COLO668 (cell line): Measurements from ENCODE around the gene FOSB.
"Not testable (repeated sequence)": the region's sequence is repeated elsewhere in the genome, so short reads cannot be mapped to it uniquely, and the experiment has no call there.

Experiments
- DNase-seq: peaks from one replicate; lab custom pipeline; 2025; ENCODE audit not compliant: unreplicated experiment; lab: John Stamatoyannopoulos, UW

The FOSB gene

GRCh38 chr19:45467456-45468158 lies at the start of gene FOSB:
TSS of gene FOSB (plus strand) at chr19:45467996. CDS start at chr19:45468587, 591 bp downstream.
- DNase-seq, result peak; percentile 95

DNA sequence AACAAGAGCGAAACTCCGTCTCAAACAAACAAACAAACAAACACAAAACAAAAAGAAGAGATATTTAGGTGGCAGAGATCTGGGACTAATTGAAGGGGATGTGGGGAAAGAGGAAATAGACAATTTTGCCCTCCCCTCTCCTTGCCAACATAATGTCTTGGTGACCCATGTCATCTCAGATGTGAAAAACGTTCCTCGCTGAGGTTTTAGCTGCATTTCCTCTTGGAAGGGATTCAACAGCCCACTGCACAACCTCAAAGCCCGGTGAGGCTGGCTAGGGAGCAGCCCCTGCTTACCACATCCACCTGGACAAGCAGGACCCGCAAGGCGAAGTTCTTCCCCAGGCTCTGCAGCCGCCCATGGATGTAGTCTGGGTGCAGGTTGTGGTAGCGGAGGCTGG lies 49.0 kb upstream of the FOSB start:
- no peak for DNase-seq

- no peak for DNase-seq
Observed at GRCh38 chr19:45419396-45419795, 48.4 kb upstream of the FOSB start.

- DNase-seq, result no peak
Observed at GRCh38 chr19:45419895-45420294, 47.9 kb upstream of the FOSB start.

- DNase-seq, result no peak
Observed at GRCh38 chr19:45420356-45420755, 47.4 kb upstream of the FOSB start.

DNA sequence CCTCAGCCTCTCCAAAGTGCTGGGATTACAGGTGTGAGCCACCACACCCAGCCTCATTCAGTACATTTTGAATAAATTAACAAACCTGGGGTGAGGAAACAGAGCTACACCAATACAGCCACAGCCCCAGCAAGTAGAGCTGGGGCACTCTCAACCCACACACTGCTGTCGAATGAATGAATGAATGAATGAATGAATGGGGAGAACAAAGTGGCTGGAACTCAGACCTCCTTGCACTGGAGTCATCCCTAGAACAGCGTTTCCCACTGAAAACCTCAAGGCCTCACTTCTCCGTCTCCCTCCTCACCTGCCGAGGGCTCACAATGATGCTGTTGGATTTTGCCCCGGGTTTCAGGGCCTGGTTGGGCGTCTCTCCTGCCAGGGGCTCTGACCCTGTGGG lies 46.9 kb upstream of the FOSB start:
- DNase-seq, result no peak

GRCh38 chr19:45421947-45422498 lies 45.8 kb upstream of the FOSB start:
- DNase-seq, result no peak

GRCh38 chr19:45423033-45423588 lies 44.7 kb upstream of the FOSB start:
- no peak for DNase-seq

DNA sequence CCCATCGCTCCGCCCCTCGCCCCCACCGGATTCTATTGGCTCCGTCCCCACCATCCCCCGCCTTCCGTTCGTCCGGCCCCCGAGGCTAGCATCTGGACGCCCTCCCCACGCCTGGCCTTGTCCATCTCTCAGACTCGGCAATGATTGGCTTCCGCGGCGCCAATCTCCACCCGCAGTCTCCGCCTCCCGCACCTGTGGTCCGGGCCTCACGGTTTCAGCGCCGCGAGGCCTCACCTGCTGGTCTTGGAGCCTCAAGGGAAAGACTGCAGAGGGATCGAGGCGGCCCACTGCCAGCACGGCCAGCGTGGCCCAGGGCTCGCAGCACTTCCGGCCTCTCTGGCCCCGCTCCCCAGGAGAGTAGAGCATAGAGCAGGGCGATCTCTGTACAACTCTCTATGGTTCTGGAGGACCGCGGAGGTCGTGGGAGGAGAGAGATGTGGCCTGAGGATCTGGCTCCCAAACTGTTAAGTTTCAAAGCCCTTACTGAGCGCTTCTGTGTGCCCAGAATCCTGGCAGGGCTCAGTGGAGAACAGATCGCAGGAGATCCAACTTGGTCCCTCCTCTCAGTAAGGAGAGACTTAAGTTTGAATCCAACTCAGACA lies 44.1 kb upstream of the FOSB start, which contains the start of gene ERCC1:
TSS of gene ERCC1 (minus strand) at position 329 of the 602 bp plus-strand sequence. CDS start 543 bp downstream, outside the sequence.
- DNase-seq, result peak; percentile 99

DNA sequence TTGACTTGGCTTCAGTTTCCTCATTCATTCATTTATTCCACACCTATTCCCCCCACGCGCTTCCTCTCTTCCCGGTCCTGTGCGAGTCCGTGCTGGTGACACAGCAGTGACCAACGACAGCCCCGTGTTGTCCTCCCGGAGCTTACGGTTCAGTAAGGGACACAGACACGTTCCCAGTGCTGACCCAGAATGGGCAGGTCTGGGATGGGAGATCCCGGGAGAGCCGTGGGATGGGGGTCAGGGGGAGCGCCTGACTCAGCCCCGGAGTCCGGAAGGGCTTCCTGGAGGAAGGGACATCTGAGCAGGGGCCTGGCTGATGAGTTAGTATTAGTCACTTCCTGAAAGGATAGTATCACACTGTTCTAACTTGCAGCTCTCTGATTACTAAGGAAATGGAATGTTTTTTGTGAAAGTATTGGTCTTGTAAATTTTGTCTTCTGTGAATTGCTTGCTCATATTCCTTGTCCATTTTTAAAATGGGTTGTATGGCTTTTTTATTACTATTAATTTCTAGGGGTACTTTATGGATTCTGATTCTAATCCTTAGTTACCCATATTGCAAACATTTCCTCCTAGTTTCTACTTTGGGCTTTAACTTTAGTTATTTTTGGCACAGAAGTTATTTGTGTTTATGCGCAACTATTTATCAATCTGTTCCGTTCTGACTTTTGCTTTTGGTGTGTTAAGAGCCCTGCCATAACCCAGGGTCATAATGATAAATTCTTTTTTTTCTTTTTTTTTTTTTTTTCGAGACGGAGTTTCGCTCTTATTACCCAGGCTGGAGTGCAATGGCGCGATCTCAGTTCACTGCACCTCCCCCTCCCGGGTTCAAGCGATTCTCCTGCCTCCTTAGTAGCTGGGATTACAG lies 43.4 kb upstream of the FOSB start:
- peak; percentile 64 for DNase-seq

DNA sequence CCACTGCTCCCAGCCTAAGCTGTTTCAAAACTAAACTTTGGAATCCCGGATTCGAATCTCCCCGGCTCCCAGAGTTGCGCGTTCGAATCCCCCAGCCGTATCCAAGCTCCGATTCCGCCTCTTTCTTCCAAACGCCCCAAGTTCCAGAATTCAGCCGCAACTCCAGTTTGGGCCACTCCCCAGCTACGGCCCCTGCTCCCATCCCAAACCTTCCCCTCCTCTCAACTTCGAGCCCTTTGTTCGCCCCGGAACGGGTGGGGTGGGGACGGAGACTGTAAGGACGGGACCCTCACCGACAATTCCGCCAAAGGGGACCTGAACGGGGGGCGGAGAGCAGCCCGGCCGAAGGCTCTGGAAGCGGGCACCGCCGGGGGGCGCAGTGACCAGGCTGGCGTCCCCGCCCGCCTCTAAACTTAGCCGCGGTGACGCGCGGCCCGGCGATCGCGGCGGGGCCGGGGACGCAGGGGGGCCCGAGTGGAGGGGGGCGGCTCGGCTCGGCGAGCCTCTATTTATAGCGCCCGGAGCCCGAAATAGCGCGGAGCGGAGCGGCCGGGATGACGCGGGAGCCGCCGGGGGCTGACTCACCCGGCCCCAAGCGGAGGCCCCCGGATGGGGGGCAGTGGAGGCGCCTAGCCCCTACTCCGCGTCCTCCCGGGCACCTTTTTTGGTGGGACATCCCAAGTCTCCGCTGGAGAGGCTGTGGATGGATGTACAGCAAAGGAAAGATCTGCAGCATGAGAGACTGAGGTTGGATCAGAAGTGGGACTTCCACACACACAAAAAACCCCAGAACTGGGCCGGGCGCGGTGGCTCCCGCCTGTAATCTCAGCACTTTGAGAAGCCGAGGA lies 39.2 kb upstream of the FOSB start:
- DNase-seq, result no peak

DNA sequence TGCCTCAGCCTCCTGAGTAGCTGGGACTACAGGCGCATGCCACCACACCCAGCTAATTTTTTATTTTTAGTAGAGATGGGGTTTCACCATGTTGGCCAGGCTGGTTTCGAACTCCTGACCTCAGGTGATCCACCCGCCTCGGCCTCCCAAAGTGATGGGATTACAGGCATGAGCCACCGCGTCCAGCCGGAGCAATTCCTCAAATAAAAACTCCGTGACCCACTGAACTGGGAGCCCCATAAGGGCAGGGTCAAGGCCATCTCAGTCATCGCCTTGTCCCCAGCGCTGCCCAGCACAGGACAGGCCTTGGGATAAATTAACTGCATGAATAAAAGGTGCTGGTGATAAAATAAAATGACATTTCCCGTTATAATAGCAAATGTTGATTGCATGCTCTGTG lies 37.9 kb upstream of the FOSB start:
- not testable (repeated sequence) for DNase-seq

DNA sequence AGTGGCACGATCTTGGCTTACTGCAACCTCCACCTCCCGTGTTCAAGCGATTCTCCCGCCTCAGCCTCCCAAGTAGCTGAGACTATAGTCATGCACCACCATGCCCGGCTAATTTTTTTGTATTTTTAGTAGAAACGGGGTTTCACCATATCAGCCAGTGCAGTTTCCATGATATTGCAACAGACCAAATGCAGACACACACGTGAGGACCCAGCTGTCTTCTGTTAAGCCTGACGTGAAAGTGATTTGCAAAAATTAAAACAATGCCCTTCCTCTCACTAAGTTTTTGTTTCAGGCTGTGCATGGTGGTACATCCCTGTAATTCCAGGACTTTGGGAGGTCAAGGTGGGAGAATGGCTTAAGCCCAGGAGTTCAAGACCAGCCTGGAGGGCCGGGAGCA lies 36.8 kb upstream of the FOSB start:
- not testable (repeated sequence) for DNase-seq

DNA sequence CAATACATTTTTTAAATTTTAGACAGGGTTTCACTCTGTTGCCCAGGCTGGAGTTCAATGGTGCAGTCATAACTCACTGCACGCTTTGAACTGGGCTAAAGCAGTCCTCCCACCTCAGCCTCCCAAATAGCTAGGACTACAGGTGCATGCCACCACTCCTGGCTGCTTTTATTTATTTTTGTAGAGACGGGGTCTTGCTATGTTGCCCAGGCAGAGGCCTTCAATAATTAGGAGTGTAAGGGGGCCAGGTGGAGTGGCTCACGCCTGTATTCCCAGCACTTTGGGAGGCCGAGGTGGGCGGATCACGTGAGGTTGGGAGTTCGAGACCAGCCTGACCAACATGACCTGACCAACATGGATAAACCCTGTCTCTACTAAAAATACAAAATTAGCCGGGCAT lies 35.3 kb upstream of the FOSB start:
- not testable (repeated sequence) for DNase-seq

GRCh38 chr19:45437328-45437727 lies 30.5 kb upstream of the FOSB start:
- DNase-seq, result no peak

DNA sequence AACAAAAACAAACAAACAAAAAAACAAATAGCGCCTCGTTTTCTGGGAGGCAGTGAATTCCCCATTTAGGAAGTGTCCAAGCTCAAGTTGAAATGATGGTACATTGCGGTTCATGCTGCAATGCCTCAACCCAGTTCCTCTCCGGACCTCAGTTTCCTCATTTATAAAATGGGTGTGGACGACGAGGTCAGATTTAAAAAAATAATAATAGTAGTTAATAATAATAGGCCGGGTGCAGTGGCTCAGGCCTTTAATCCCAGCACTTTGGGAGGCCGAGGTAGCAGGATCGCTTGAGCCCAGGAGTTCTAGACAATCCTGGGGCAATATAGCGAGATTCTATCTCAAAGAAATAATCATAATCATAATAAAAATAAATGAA lies 28.6 kb upstream of the FOSB start:
- no peak for DNase-seq

- DNase-seq, result peak; percentile 85
Observed at GRCh38 chr19:45439569-45440258, 28.1 kb upstream of the FOSB start.

- DNase-seq, result no peak
Observed at GRCh38 chr19:45440259-45440638, 27.5 kb upstream of the FOSB start.

DNA sequence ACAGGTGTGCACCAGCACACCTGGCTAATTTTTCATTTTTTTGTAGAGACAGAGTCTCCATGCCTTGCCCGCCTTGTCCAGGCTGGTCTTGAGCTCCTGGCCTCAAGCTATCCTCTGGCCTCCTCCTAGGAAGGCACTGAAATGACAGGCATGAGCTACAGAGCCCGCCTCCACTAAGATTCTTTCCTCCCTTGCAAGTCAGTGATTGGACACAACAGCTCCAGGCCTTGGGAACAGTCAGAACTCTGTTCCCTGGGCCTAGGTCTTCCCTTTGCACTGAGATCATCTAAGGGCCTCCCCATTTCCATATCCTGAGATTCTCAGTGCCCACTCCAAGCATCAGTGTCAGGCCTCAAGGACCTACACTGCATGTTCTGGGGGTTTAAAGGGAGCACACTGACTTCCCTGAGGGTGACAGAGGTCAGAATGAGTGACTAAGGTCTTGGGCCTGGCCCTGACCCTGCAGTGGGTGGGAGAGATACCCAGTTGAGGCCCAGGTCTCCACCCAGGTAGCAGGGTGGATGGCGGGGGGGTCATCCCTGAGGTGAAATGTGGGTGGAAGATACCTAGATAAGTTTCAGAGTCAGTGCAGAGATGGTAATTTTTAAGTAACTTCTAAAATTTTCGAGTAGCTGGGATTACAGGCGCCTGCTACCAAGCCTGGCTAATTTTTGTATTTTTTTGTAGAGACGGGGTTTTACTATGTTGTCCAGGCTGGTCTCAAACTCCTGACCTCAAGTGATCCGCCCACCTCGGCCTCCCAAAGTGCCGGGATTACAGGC lies 26.7 kb upstream of the FOSB start:
- DNase-seq, result no peak
